Ramos (cell line): ENCODE measurements around the gene SAMD4A.

Experiments used
- in situ Hi-C: fragments of 300-500 bp; cut with MboI; formaldehyde crosslinking; loops from one replicate; pipeline ENCODE4 v1.14.3; 2022; ENCODE audit warnings: low sequenced_read_pairs; ENCODE audit not compliant: unreplicated experiment

Gene SAMD4A

DNA sequence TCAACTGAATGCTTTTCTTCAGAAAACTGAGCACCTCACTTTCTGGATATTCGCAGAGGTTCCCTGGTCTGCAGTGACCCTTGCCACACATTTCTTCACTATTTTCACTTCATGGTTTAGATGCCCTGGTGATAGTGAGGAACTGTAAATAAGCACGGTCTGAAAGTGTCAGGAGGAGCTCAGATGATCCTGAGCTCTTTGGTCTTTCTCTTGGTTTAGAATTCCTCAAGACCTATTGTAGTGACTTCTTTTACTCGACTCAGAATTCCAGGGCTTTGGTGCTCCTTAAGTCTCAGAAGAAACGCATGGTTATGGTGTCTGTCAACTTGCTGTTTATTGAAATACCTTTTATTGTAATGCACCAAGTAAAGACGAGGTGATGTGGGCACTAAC lies 84.0 kb downstream of the SAMD4A start:
- in situ Hi-C loops, result no loop called here

DNA sequence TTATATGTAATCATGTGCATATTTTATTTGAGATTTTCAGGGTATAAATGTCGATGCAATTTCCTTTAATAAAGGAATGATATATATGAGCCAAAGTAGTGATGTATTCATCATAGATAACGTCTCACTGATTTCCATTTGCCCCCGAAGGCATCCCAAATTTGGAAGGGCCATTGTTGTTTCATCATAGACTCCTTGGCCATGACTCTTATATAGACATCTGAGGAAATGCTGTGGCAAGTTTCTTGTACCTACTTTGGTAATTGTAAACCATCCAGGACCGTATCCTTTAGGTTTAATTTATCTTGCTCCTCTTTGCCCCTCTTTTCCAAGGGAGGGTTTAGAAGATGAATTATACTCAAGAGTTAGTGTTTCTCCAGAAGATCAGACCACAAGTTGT lies 84.7 kb downstream of the SAMD4A start:
- in situ Hi-C loops, result no loop called here

DNA sequence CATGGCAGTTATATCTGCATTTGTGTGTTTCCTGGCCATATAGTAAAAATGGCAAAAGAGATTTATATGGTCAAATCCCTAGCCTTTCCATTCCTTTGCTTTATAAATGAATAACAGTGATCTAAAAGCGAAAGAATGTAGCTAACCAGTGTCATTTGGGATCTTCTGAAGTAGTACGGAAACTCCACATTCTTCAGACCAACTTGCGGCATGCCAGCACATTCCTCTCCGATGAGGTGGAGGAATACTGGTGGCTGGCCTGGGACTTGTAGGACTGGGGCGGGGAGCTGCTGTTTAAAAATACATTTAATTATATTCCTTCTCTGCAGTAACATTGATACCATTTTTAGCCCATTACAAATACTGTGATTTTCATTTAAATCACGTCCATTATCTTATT lies 85.3 kb downstream of the SAMD4A start:
- in situ Hi-C loops, result no loop called here

DNA sequence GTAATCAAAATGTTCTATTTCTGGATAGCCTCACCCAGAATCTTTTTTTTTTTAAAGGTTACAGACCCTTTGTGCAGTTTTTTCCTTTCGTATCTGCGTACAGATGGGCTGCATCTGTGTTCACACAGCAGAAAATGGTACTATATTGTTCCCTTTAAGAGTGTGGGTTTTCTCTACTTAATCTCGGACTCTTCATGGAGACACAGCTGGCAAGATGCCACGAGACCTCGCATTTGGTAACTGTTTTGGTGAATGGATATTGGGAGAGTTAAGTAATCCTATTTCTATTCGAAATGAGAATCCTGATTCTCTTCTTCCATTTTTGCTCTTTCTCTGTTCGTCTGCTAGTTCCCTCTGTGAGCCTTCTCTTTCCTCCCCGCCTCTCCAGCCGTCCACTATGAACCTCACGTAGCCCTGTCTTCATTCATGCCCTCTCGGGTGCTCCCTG lies 85.7 kb downstream of the SAMD4A start:
- in situ Hi-C loops, result no loop called here

DNA sequence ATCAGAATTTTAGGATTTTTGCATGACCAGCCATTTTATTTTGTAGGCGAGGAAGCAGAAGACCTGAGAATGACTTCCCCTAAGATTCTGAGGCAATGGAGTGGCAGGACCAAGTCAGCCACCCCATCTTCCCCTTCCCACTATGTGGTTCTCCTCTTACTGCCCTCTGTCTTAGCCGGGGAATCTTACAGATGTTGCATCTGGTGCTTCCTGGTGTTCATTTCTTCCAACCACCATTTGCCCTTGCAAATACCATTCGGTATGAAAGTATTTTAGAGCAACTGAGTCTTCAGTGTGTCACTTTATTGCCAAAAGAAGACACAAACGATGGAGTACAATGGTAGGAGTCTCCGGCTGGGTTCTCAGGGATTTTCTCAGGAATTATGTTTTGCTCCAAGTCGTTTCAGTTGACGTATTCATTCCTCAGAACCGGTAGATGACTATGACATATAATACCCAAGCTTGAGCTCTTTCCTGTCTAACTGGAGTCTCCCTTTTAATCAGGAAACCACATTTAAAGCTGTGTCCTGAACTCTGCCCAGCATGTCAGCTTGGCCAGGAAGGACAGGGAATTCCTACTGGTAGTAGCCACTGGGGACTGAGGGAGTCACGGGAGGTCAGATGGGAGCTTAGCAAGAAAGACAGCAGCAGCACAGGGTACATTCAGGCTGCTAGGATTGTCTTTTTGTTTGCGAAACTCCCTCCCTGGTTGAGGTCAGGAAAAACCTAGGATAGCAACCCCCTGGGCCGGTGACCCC lies 87.0 kb downstream of the SAMD4A start:
- in situ Hi-C loops, result no loop called here

DNA sequence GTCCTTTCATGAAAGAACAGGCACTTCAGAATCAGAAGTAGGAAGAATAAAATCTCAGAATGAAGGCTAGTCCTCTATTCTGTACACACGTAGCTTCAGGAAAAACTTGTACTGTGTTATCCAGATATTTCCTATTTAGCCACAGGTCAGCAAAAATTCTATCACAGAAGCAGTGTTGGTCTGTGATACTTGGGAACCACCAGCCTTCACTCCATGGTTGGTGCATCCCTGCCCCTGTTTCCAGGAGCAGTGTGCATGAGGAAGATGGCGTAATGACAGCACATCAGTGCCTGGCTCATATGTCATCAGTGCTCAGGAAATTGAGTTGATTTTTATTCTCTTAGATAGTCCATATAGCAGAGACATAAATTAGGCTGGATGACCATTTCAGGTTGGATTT lies 87.7 kb downstream of the SAMD4A start:
- in situ Hi-C loops, result no loop called here

DNA sequence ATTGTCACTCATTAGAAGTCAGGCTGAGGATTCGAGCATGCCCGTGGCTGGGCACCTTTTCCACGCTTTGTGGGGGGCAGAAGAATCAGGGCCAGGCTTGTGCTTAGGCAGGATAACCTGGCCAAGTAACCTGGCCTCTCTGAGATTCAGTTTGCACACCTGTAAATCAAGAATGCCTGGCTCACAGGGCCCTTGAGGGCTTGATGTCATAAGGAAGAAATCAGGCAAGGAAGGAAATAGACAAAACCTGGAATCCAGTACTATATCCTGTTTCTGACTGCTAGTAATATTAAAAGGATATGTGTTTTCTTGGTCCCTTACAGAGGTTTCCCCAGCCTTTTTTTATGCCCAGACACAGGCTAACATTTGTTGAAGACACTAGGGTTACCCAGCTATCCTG lies 91.9 kb downstream of the SAMD4A start:
- in situ Hi-C loops, result no loop called here

DNA sequence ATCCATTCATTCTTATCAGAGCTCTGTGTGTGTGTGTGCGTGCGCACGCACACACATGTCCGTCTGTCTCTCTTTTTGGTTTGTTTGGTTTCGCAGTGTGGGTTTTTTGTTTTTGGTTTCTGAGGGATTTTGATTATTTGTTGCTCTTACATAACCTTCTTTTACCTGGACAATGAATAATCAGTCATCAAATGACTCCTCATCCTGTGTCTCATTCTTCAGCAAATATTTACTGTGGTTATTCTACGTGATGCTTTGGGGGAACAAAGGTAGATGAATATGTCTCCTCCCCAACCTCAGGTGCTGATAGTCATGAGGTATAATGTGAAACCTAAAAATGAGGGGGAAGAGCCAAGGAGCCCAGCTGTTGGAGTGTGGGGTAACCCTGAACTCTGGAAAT lies 92.4 kb downstream of the SAMD4A start:
- in situ Hi-C loops, result no loop called here

DNA sequence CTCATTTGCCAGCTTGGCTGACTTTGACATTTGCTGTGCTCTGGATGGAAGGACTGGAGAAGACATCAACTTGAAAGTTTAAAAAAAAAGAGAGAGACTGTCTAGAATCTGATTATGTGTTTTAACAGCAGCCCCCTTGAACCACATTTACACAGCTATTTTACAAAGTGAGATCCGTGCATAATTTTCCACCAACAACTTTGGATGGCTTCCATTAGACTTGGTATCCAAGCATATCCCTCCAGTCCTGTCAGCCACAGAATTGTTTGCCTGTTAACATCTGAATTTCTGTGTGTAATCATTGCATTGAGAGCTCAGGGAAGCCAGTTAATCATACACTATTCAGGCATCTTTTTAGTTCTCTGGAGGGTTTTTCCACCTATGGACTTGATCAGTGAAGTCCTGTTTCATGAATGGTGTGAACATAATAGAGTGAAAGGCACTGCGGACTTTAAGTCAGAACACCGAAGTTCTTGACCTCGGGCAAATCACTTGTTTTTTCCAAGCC lies 93.7 kb downstream of the SAMD4A start:
- in situ Hi-C loops, result no loop called here

DNA sequence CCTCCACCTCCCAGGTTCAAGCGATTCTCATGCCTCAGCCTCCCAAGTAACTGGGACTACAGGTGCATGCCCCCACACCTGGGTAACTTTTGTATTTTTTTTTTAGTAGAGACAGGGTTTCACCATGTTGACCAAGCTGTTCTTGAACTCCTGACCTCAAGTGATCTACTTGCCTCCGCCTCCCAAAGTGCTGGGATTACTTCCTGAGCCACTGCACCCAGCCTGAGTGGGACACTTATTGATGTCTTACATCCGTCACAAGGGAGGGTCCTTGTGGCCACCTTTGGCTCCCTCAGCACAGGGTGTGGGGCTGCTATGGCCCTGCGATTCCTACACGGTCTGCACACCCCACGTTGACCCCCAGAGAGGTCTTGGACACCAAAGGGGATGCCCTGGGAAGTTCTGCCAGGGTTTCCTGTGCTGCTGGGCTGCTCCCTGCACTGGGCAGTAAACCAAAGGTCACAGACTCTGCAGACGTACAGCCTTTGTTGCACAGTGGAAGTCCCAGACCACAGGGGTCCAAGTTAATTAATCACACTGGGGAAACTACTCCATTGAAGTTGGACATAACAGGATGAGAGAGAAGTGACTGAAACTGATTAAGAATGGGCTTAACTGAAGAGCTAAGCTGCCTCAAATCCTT lies 95.7 kb downstream of the SAMD4A start:
- in situ Hi-C loops, result no loop called here

DNA sequence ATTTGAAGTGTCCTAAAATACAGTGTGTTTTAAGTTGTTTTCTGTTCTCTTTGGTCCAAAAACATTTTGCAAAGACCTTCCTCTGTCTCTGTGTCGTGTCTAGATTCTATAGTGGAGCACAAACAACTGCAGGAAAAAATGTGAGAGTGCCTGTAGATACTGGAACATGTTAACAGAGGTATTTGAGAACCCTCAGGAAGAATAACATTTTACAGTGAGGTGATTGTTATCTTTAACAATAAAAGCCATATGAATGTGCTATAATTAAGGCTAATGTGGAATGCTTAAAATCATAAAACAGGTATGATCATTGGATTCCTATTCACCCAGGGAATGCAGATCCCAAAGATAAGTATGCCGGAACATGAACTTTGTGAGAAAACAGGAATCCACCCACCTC lies 98.0 kb downstream of the SAMD4A start:
- in situ Hi-C loops, result no loop called here

DNA sequence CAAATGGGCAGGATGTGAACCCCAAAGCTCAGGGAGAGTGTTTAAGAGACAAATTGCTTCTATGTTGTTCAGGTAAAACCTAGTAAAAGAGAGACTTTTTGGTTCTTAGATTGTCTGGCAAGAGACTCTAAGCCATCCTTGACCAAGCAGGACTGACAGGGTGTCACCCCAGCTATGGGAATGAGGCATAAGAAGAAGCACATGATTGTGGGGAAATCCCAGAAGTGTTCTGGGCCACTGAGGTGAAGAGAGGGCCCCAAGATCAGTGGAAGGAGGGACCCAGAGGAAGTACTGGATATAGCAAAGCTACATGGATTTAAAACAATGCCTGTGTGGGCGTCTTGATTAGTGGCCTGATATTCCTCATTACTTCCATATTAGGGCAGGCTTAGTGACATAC lies 99.0 kb downstream of the SAMD4A start:
- in situ Hi-C loops, result no loop called here

DNA sequence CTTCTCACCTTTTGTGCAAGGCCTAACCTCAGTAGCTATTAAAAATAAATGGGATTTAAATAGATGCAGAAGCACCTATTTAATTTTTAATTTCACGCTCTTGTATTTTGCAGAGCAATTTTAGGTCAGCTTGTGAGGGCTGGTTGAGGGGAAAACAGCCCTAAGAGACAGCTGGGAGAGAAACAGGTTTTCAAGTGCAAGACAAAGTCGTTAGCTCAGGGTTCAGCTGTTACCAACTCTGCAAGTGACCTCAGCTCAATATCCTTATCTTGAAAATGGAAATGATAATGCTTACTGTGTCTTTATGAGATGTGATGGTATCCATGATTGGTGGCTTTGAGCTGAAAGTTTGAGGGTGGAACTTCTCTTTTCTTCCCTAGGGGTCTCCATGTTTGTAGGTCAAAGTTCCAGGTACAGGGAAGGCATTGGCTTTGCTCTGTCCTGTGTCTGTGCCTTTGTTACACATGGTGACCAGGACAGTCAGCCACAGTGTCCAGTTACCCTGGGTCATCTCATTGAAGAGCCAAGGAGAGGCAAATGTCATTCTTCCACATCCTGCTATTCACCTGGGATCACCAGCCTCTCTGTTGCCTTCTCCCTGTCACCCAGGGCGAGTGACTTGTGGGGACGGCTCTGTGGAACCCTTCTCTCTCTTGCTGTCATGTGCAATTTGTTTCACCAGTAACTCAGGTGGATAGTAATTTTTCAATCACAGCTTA lies 100.3 kb downstream of the SAMD4A start:
- in situ Hi-C loops, result no loop called here

DNA sequence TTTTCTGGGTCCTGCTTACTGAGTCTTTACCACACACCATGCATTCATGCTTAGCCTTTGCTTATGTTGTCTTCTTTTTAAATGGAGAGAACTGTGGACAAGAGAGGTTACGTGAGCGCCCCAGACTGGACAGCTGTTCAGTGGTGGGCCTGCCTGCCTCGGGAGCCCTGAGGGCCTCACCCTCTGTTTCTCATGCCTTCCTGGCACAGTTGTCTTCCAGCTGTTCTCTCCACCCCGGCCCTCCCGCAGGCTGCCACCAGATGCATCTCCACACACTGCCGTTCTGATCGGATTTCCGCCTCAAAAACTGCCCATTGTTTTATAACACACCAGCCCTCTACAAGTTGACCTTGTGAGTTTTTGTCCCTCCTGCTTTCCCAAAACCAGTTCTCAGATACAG lies 100.8 kb downstream of the SAMD4A start:
- in situ Hi-C loops, result no loop called here

DNA sequence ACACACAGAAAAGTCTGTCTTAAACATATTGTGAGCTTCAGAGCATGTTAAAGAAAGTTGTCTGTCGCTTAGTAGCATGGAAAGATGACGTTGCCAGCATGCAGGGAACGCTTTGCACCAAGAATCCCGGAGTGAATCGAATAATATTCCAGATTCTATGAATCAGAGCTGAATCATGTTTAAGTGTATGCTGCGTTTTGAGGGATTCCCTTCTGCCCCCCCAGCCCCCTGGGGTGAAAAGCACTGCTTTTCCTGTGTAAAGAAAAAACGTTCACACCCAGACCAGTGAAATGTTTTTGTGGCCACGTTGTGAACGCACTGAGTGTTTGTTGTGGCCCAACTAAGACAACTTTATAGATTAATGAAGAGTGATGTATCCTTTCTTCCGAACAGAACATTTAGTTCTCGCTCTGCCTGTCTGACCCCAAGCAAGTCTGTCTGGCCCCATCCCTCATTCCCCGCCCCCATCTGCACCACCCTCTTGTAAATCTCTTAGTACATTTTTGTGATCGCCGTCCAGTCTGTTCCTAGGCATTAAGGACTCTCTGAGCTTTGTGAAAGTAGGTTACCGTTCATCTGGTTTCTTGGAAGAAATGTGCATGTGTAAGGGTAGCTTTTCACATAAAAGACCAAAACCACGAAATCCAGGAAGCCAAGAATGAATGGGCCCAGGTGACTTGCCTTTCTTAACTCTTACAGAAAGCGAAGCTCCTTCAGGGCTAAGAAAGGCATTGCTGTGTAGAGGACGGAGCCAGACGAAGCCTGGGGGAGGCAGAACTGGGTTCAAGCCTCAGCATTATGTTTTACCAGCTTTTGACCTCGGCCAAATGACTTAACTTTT lies 103.0 kb downstream of the SAMD4A start:
- in situ Hi-C loops, result no loop called here

DNA sequence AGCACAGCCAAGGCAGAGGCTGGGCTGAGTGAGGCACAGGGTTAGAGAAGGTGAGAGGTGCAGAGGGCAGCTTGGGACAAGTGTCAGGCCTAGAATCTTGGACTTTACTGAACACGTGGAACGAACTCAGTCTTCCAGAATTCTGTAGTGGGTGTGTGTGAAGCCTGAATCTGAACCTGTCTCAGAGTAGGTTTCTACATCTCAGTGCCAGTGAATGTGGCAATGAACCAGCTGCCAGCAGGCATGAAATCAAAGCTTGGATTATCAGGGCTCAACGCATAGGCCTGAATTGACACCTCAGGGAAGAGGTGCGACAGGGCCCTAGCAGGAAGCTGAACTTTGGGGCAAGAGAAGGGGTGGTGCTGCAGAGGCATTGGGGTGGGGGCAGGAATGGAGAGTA lies 104.6 kb downstream of the SAMD4A start:
- in situ Hi-C loops, result no loop called here

DNA sequence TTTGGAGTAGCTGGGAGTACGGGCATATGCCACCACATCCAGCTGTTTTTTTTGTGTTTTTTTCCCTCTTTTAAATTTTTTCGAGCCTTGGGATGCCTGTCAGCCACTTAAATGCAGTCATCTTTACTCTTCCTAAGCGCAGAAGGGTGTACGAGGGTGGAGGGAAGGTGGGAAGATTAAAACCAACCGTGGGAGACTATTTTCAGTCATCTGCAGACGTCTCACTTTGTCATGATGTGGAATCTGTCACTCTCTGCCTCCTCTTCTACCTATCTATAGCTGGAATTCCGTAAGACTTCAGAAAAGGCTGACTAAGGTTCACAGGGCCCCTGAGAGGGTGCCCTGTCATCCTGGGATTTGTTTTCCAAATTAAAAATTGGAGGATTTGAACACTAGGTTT lies 105.3 kb downstream of the SAMD4A start:
- in situ Hi-C loops, result no loop called here

DNA sequence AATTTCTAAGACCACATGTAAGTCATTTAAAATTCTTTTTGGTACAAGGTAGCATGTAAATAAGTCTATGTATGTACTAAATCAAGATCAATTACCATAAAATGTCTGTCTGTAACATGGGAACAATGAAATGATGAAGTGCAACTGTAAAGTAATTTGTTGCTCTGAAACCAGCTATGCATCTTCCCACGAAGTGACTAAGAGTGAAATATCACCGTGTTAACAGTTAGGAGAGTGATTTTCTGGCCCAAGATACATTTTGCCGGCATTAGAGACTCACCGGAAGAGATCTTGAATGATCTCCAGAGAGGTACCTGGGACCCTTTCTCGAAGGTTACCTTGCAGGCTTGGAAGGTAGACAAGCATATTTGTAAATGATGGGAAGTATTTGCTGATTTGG lies 105.8 kb downstream of the SAMD4A start:
- in situ Hi-C loops, result no loop called here

DNA sequence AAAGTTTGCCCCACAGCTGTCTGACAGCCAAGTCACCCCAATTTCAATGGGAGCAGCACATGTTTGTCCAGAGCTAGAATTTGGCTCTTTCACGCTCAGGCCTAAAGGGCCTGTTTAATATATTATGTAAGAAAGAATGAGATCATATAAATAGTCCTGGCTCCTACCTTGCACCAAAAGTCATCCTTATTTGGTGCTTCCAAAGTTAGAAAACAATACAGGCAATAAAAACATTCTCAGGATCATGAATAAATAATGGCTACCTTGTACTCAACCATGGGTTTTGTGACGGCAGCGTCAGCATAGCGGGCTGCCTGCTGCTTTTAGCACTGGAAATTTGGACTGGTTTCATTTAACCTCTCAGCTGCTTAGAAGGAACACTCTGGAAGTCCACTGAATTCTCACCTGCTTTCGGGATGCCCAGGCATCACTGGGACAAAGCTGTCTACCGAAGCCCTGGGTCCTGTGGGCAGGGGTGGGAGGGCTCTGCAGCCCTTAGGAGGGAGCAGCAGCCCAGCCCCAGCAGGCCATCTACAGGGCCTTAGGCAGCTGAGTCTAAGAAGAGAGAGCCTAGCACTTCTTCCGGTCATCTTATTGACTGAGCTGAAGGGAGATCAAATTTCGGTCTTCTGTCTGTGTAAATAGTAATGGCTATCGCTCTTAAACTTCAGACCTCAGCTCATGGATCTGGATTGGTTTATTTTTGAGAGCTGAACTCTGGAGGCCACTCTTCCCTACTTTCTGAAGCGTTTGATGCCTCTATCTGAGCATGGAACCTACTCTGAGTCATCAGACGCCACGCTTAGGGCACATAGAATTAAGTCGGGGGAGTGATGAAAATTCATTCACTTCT lies 106.5 kb downstream of the SAMD4A start:
- in situ Hi-C loops, result no loop called here
